Neuron (in vitro differentiated cells): ENCODE results near the gene DYNC1H1.
"Not testable (repeated sequence)": the region's sequence is repeated elsewhere in the genome, so short reads cannot be mapped to it uniquely, and the experiment has no call there.

Source experiments
- H2AFZ ChIP-seq: one replicate; pipeline ENCODE4 v1.6.1; 2013; ENCODE audit warnings: low read depth, mild to moderate bottlenecking, inconsistent platforms, low read length, moderate library complexity
- H3K27me3 ChIP-seq: one replicate; pipeline ENCODE4 v1.6.1; 2013; ENCODE audit warnings: low read length; ENCODE audit not compliant: insufficient read depth
- H3K36me3 ChIP-seq: one replicate; pipeline ENCODE4 v1.6.1; 2013; ENCODE audit warnings: low read length; ENCODE audit not compliant: insufficient read depth
- H3K4me1 ChIP-seq: one replicate; pipeline ENCODE4 v1.6.1; 2013; ENCODE audit warnings: low read length; ENCODE audit not compliant: insufficient read depth
- H3K4me3 ChIP-seq: 2 replicates; pipeline ENCODE4 v1.5.1; 2013; ENCODE audit warnings: mild to moderate bottlenecking, low read length, moderate library complexity
- H3K9me3 ChIP-seq: one replicate; pipeline ENCODE4 v1.6.1; 2013; ENCODE audit warnings: low read length

The DYNC1H1 gene

GRCh38 chr14:101977311-101978071, 13.1 kb downstream of the DYNC1H1 start:
- peaks cover 64% of the 10 kb centered on the region for H3K36me3 ChIP-seq
- H3K4me3 ChIP-seq: no peak overlapping the region
- peaks cover under 1% of the 10 kb centered on the region for H3K4me1 ChIP-seq
- H2AFZ ChIP-seq: no peak overlapping the region
- no peaks in the 10 kb centered on the region for H3K27me3 ChIP-seq
- H3K9me3 ChIP-seq: no peaks in the 10 kb centered on the region

- Histone ChIP-seq H3K27me3 (no peaks in the 10 kb centered on the region), H3K36me3 (peaks cover 81% of the 10 kb centered on the region), H3K4me1 (no peaks in the 10 kb centered on the region), H2AFZ (no peak overlapping the region), H3K4me3 (no peak overlapping the region), H3K9me3 (no peaks in the 10 kb centered on the region)
Observed at GRCh38 chr14:101979666-101980065, 15.3 kb downstream of the DYNC1H1 start.

GRCh38 chr14:101980251-101980650, 15.9 kb downstream of the DYNC1H1 start:
- peaks cover 83% of the 10 kb centered on the region for H3K36me3 ChIP-seq
- no peaks in the 10 kb centered on the region for H3K27me3 ChIP-seq
- no peak overlapping the region for H2AFZ ChIP-seq
- no peak overlapping the region for H3K4me3 ChIP-seq
- no peaks in the 10 kb centered on the region for H3K9me3 ChIP-seq
- H3K4me1 ChIP-seq: no peaks in the 10 kb centered on the region

- Histone ChIP-seq H3K9me3 (no peaks in the 10 kb centered on the region), H3K4me1 (no peaks in the 10 kb centered on the region), H3K27me3 (no peaks in the 10 kb centered on the region), H2AFZ (no peak overlapping the region), H3K36me3 (peaks cover 83% of the 10 kb centered on the region), H3K4me3 (no peak overlapping the region)
Observed at GRCh38 chr14:101980700-101981099, 16.3 kb downstream of the DYNC1H1 start.

GRCh38 chr14:101982621-101983020, 18.2 kb downstream of the DYNC1H1 start:
- Histone ChIP-seq H3K9me3 (no peaks in the 10 kb centered on the region), H3K4me3 (no peak overlapping the region), H3K36me3 (peaks cover 90% of the 10 kb centered on the region), H3K27me3 (no peaks in the 10 kb centered on the region), H2AFZ (no peak overlapping the region), H3K4me1 (no peaks in the 10 kb centered on the region)

- H3K27me3 ChIP-seq, H3K4me1 ChIP-seq, H3K4me3 ChIP-seq, H3K9me3 ChIP-seq, H2AFZ ChIP-seq: not testable (repeated sequence)
- H3K36me3 ChIP-seq: peaks cover 90% of the 10 kb centered on the region
Observed at GRCh38 chr14:101984831-101985230, 20.5 kb downstream of the DYNC1H1 start.

- H3K36me3 ChIP-seq: peaks cover 86% of the 10 kb centered on the region
- no peaks in the 10 kb centered on the region for H3K4me1 ChIP-seq
Observed at GRCh38 chr14:101985957-101986356, 21.6 kb downstream of the DYNC1H1 start.

GRCh38 chr14:101986953-101987352, 22.6 kb downstream of the DYNC1H1 start:
- H3K36me3 ChIP-seq: peaks cover 85% of the 10 kb centered on the region
- H3K9me3 ChIP-seq: no peaks in the 10 kb centered on the region
- no peak overlapping the region for H2AFZ ChIP-seq
- H3K4me1 ChIP-seq: no peaks in the 10 kb centered on the region
- H3K4me3 ChIP-seq: no peak overlapping the region
- H3K27me3 ChIP-seq: no peaks in the 10 kb centered on the region

More at GRCh38 chr14:101985957-101986356, 21.6 kb downstream of the DYNC1H1 start:
- no peaks in the 10 kb centered on the region for H3K27me3 ChIP-seq
- no peak overlapping the region for H3K4me3 ChIP-seq
- H3K9me3 ChIP-seq: no peaks in the 10 kb centered on the region
- H2AFZ ChIP-seq: no peak overlapping the region

GRCh38 chr14:101988377-101988776, 24.0 kb downstream of the DYNC1H1 start:
- no peak overlapping the region for H3K4me3 ChIP-seq
- H2AFZ ChIP-seq: no peak overlapping the region
- no peaks in the 10 kb centered on the region for H3K27me3 ChIP-seq
- peaks cover 87% of the 10 kb centered on the region for H3K36me3 ChIP-seq
- H3K4me1 ChIP-seq: no peaks in the 10 kb centered on the region
- H3K9me3 ChIP-seq: no peaks in the 10 kb centered on the region

- no peak overlapping the region for H3K4me3 ChIP-seq
- no peaks in the 10 kb centered on the region for H3K9me3 ChIP-seq
- H3K36me3 ChIP-seq: peaks cover 85% of the 10 kb centered on the region
- no peaks in the 10 kb centered on the region for H3K27me3 ChIP-seq
- H2AFZ ChIP-seq: no peak overlapping the region
- no peaks in the 10 kb centered on the region for H3K4me1 ChIP-seq
Observed at GRCh38 chr14:101991352-101991751, 27.0 kb downstream of the DYNC1H1 start.

- Histone ChIP-seq H3K4me1 (no peaks in the 10 kb centered on the region), H3K9me3 (no peaks in the 10 kb centered on the region), H3K36me3 (peaks cover 85% of the 10 kb centered on the region), H3K4me3 (no peak overlapping the region), H3K27me3 (no peaks in the 10 kb centered on the region), H2AFZ (no peak overlapping the region)
Observed at GRCh38 chr14:101992708-101993107, 28.3 kb downstream of the DYNC1H1 start.

- Histone ChIP-seq H3K27me3 (no peaks in the 10 kb centered on the region), H2AFZ (no peak overlapping the region), H3K4me1 (no peaks in the 10 kb centered on the region), H3K36me3 (peaks cover 80% of the 10 kb centered on the region), H3K9me3 (no peaks in the 10 kb centered on the region), H3K4me3 (no peak overlapping the region)
Observed at GRCh38 chr14:101997429-101998336, 33.3 kb downstream of the DYNC1H1 start.

- H2AFZ ChIP-seq: no peak overlapping the region
- no peak overlapping the region for H3K4me3 ChIP-seq
- no peaks in the 10 kb centered on the region for H3K9me3 ChIP-seq
- no peaks in the 10 kb centered on the region for H3K4me1 ChIP-seq
- no peaks in the 10 kb centered on the region for H3K27me3 ChIP-seq
- peaks cover 84% of the 10 kb centered on the region for H3K36me3 ChIP-seq
Observed at GRCh38 chr14:102000902-102001301, 36.5 kb downstream of the DYNC1H1 start.
